H1 (cell line): Measurements from ENCODE around the gene RELCH. TPM values are rescaled to one million over a fixed set of nuclear protein-coding genes. Genes with fewer than 3 reads are reported as not detected.
A peak's percentile ranks its signal among the peaks of the same experiment; 100 is the strongest.

Experiments used
- ASH2L ChIP-seq: fragments of 200-600, 300-600 bp; sonication (generic); IDR thresholded peaks from one replicate; pipeline ENCODE4 v1.7.1; 2017; ENCODE audit warnings: low read length
- BRCA1 ChIP-seq: IDR thresholded peaks from 2 replicates; pipeline ENCODE4 v1.6.1; 2012; ENCODE audit warnings: low read depth, low read length, improper control_type of control experiment
- CHD1 ChIP-seq: IDR thresholded peaks from 2 replicates; pipeline ENCODE4 v1.6.1; 2012; ENCODE audit warnings: low read depth, low read length, improper control_type of control experiment
- EGR1 ChIP-seq: IDR thresholded peaks from 2 replicates; pipeline ENCODE4 v1.6.1; 2011; ENCODE audit warnings: low read depth, low read length, borderline replicate concordance
- GABPA ChIP-seq: IDR thresholded peaks from 2 replicates; pipeline ENCODE4 v1.6.1; 2011; ENCODE audit warnings: mild to moderate bottlenecking, low read length, moderate library complexity, borderline replicate concordance; ENCODE audit not compliant: insufficient read depth
- MAFK ChIP-seq: IDR thresholded peaks from 2 replicates; pipeline ENCODE4 v1.6.1; 2012; ENCODE audit warnings: low read depth, mild to moderate bottlenecking, improper control_type of control experiment, low read length
- POLR2AphosphoS5 ChIP-seq: IDR thresholded peaks from 2 replicates; pipeline ENCODE4 v1.6.1; 2011; ENCODE audit warnings: low read depth, low read length
- RAD21 ChIP-seq, 2 experiments: IDR thresholded peaks in 1 of 2; conservative IDR thresholded peaks in 1 of 2; 2 replicates each; pipeline ENCODE4 v1.6.1; 2011; ENCODE audit warnings: low read depth in 2 of 2, low read length in 2 of 2, improper control_type of control experiment in 1 of 2, inconsistent platforms in 1 of 2, mild to moderate bottlenecking in 1 of 2, moderate library complexity in 1 of 2
- SAP30 ChIP-seq: fragments of 300-600 bp; sonication (generic); IDR thresholded peaks from 2 replicates; pipeline ENCODE4 v1.7.1; 2012; ENCODE audit warnings: low read length, moderate library complexity, mild to moderate bottlenecking, inconsistent platforms; ENCODE audit not compliant: insufficient read depth, insufficient replicate concordance
- SIN3A ChIP-seq, 2 experiments: IDR thresholded peaks in 1 of 2; conservative IDR thresholded peaks in 1 of 2; 2 replicates each; pipeline ENCODE4 v1.6.1; 2011 to 2012; ENCODE audit warnings: low read length in 2 of 2, improper control_type of control experiment in 1 of 2, low read depth in 1 of 2, mild to moderate bottlenecking in 1 of 2
- SP1 ChIP-seq: IDR thresholded peaks from 2 replicates; pipeline ENCODE4 v1.6.1; 2011; ENCODE audit warnings: low read depth, low read length
- SP4 ChIP-seq: IDR thresholded peaks from 2 replicates; pipeline ENCODE4 v1.6.1; 2012; ENCODE audit warnings: low read length, inconsistent platforms
- TAF1 ChIP-seq: IDR thresholded peaks from 2 replicates; pipeline ENCODE4 v1.6.1; 2011; ENCODE audit warnings: mild to moderate bottlenecking, low read depth, low read length
- ZNF274 ChIP-seq: IDR thresholded peaks from 2 replicates; pipeline ENCODE4 v1.7.0; 2012; ENCODE audit warnings: low read length, borderline replicate concordance; ENCODE audit errors: extremely low read depth
- polyA plus RNA-seq, 7 experiments: library from polyadenylated mRNA; depleted of rRNA in 3 of 7; stranded (reverse) in 5 of 7; unstranded in 2 of 7; fragments of >200 nt in 5 of 7; fragments of 200-250 nt in 2 of 7; gene quantifications; 1 replicate in 5 of 7; 2 replicates in 1 of 7; 4 replicates in 1 of 7; pipeline versions ENCODE4 v1.2.1 to v1.2.3, GENCODE V29; 2011 to 2013; ENCODE audit warnings: missing spikeins in 2 of 7, mixed read lengths in 2 of 7
- total RNA-seq: library from RNA; stranded (reverse); fragmentation: NEBNext Ultra II Directional; extraction: Animal tissue kit (Norgen Biotek cat#: 25700); gene quantifications from 2 replicates; pipeline ENCODE4 v1.2.1, GENCODE V29; 2021
- TF ChIP-seq, protein P1 (sequence below): IDR thresholded peaks from 2 replicates; pipeline ENCODE4 v1.6.1; 2012; ENCODE audit warnings: low read length, inconsistent platforms
- TF ChIP-seq, protein P2 (sequence below), 3 experiments: IDR thresholded peaks; 1 replicate in 2 of 3; 2 replicates in 1 of 3; pipeline versions ENCODE4 v1.5.1 to v1.6.1; 2011; ENCODE audit warnings: low read length in 3 of 3, mild to moderate bottlenecking in 3 of 3, inconsistent platforms in 2 of 3, low read depth in 1 of 3, moderate library complexity in 1 of 3; ENCODE audit not compliant: insufficient read depth in 1 of 3; ENCODE audit errors: control extremely low read depth in 1 of 3

RELCH gene
- total and polyA plus RNA-seq, 2 of the 8 experiments (the other 6 are each of a cell fraction or from before 2014, with no cell fraction given) = 7.3 to 26.9 TPM

DNA sequence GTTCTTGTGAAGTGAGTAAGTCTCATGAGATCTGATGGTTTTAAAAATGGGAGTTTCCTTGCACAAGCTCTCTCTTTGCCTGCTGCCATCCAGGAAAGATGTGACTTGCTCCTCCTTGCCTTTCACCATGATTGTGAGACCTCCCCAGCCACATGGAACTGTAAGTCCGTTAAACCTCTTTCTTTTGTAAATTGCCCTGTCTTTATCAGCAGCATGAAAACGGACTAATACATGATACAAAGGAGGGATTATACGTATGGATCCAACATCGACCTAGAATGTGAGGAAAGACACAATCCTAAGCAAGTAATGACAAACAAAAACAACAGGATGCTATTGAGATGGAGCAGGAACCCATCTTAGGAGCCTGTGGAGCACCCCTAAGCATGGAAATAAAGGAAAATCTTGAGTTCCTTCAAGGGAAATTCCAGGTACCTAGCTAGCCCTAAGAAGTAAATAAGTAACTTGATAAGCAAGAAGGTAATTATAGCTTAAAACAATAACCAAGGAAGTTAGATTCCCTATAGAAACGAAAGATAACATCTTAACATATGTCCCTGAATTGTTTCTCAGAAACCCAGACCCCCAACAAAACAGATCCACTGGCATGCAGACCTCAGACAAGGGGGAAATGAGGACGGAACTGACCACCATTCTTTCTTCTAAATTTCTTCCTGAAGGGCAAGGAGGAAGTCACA, 136.6 kb downstream of the RELCH start (continued):
- TF ChIP-seq, protein P1, sequence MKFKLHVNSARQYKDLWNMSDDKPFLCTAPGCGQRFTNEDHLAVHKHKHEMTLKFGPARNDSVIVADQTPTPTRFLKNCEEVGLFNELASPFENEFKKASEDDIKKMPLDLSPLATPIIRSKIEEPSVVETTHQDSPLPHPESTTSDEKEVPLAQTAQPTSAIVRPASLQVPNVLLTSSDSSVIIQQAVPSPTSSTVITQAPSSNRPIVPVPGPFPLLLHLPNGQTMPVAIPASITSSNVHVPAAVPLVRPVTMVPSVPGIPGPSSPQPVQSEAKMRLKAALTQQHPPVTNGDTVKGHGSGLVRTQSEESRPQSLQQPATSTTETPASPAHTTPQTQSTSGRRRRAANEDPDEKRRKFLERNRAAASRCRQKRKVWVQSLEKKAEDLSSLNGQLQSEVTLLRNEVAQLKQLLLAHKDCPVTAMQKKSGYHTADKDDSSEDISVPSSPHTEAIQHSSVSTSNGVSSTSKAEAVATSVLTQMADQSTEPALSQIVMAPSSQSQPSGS = no peak
- TF ChIP-seq SIN3A (conservative IDR thresholded peaks at IDR 0.05 in 1 of 2, IDR thresholded peaks at IDR 0.05 in 1 of 2; ENCODE audit: low read depth in 1 of 2, low read length in 2 of 2) = no peak
- peak; percentile 43; the same call in 1 of the 2 replicates for TF ChIP-seq SP1
- TF ChIP-seq SP4 = no peak
- TF ChIP-seq SAP30 = no peak
- TF ChIP-seq ZNF274 = no peak
- TF ChIP-seq, protein P2, sequence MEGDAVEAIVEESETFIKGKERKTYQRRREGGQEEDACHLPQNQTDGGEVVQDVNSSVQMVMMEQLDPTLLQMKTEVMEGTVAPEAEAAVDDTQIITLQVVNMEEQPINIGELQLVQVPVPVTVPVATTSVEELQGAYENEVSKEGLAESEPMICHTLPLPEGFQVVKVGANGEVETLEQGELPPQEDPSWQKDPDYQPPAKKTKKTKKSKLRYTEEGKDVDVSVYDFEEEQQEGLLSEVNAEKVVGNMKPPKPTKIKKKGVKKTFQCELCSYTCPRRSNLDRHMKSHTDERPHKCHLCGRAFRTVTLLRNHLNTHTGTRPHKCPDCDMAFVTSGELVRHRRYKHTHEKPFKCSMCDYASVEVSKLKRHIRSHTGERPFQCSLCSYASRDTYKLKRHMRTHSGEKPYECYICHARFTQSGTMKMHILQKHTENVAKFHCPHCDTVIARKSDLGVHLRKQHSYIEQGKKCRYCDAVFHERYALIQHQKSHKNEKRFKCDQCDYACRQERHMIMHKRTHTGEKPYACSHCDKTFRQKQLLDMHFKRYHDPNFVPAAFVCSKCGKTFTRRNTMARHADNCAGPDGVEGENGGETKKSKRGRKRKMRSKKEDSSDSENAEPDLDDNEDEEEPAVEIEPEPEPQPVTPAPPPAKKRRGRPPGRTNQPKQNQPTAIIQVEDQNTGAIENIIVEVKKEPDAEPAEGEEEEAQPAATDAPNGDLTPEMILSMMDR (IDR thresholded peaks at IDR 0.05; ENCODE audit: control extremely low read depth in 1 of 3, insufficient read depth in 1 of 3, low read depth in 1 of 3, low read length in 3 of 3) = no peak
- no peak for TF ChIP-seq BRCA1
- TF ChIP-seq GABPA = no peak
- TF ChIP-seq CHD1 = no peak
- peak; percentile 46; the same call in 1 of the 2 replicates for TF ChIP-seq TAF1
- TF ChIP-seq POLR2AphosphoS5 = peak; percentile 58; the same call in 1 of the 2 replicates
- no peak for TF ChIP-seq MAFK
- peak; percentile 41 for TF ChIP-seq ASH2L
- no peak for TF ChIP-seq RAD21 (IDR thresholded peaks at IDR 0.05 in 1 of 2, conservative IDR thresholded peaks at IDR 0.05 in 1 of 2; ENCODE audit: low read depth in 2 of 2, low read length in 2 of 2)
- no peak for TF ChIP-seq EGR1
